GM19240 (cell line): Measurements from ENCODE around the gene ARHGAP33.
A peak's percentile ranks its signal among the peaks of the same experiment; 100 is the strongest.

Source experiments
- DNase-seq: peaks from one replicate; pipeline ENCODE4 v3.0.0; 2011; ENCODE audit warnings: low spot score; ENCODE audit not compliant: insufficient read length

The ARHGAP33 gene

GRCh38 chr19:35739275-35740107 lies 35.9 kb upstream of the ARHGAP33 start:
- no peak for DNase-seq

- peak; percentile 69 for DNase-seq
Measured at GRCh38 chr19:35740108-35740422, 35.3 kb upstream of the ARHGAP33 start.

DNA sequence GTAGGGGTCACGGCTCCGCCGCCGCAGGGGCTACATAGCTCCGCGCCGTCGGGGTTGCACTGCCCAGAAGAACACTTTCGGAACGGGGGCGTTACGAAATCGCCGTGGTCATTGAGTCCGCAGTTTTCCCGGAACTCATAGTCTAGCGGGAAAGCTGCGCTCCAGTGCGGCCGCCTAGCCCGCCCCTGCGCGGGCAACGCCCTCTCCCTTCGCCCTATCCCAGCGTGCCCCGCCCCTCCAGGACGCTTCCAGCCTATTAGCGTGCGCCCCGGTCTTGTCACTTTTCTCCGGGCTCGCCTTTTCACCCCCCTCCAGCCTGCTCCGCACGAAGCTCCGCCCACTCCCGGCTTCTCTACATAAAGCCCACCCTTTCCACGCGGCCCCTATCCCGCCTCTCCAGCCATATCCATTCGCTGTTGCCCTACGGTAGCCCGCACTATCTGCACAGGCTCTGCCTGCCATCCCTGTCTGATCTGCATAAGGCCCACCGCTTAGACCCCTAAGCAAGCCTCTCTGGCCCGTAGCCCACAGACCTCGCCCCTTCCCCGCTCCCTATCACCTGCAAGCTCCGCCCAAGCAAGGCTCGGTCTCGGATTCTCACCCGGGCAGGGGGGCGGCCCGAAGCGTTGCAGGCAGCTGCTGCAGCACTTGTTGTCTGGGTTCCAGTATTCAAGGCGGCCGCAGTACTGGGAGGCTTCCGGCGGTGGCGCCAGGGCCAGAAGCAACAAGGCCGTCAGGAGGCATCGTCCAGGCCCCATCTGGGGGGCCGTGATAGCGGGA lies 34.8 kb upstream of the ARHGAP33 start:
- peak; percentile 99 for DNase-seq

- DNase-seq, result no peak
Measured at GRCh38 chr19:35741203-35741515, 34.2 kb upstream of the ARHGAP33 start.

DNA sequence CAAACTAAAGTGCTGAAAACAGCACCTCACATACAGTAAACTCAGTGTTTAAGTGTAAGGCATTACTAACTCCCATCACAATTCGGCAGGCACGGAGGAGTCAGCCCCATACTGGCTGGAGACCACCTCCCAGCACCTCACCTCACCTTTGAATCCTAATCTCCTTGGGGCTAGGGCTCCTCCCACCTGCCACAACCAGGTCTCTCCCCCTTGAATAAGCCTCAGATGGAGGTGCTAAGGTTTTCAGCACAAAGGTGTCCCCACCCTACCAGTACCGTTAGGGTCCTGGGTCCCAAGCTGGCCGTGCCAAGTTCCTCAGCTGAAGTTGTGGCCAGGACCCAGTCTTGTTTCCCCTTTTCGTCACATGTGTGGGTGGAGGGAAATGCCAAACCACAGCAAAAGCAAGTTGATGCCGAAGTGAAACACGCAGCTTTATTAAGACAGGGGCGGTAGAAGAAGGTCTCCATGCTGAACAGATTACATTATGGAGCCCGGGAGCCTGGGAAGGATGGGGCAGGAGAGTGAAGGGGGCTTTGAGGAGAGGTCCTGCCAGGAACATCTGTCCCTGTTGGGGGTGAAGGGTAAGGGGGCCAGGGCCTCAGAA lies 33.1 kb upstream of the ARHGAP33 start, which contains the start of gene IGFLR1:
Gene IGFLR1, minus strand, starts transcription at position 332 of the 604 bp plus-strand sequence. CDS start 1,272 bp downstream, outside the sequence.
- no peak for DNase-seq

- DNase-seq, result no peak
Measured at GRCh38 chr19:35743640-35744429, 31.5 kb upstream of the ARHGAP33 start.

GRCh38 chr19:35744430-35745327 lies 30.7 kb upstream of the ARHGAP33 start:
- DNase-seq, result peak; percentile 49

DNA sequence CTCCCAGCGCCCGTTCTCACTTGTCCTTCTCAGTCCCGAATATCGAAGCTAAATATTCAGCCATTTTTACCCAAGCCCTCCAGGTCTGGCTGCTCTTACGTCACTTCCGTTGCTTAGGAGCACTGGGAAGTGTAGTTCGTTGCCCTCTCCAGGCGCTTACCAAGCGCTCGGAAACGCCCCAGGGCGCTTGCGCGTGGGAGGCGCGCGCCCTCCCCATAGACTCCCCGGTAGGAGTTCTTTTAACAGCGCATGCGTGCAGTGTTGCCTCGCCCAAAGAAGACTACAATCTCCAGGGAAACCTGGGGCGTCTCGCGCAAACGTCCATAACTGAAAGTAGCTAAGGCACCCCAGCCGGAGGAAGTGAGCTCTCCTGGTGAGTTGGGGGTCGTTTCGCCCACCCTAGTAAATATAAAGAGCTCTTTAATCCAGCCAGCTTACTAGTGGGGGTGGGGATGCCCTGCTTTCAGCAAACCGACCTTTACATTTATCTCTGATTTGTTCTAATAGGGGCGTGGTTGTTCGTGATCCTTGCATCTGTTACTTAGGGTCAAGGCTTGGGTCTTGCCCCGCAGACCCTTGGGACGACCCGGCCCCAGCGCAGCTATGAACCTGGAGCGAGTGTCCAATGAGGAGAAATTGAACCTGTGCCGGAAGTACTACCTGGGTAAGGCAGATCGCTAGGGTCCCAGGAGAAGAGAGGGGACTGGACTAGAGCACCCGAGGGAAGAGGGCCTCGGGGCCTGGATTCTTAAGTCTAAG lies 29.9 kb upstream of the ARHGAP33 start, which contains the start of the genes PSENEN and U2AF1L4:
Gene PSENEN, plus strand, starts transcription at position 324 of the 759 bp plus-strand sequence. Its CDS starts 280 bp downstream, at position 604.
Gene U2AF1L4, minus strand, starts transcription at position 91 of the 759 bp plus-strand sequence. Its CDS starts 27 bp downstream, at position 64.
- DNase-seq, result peak; percentile 75

GRCh38 chr19:35746087-35746462 lies 29.3 kb upstream of the ARHGAP33 start:
- DNase-seq, result no peak

DNA sequence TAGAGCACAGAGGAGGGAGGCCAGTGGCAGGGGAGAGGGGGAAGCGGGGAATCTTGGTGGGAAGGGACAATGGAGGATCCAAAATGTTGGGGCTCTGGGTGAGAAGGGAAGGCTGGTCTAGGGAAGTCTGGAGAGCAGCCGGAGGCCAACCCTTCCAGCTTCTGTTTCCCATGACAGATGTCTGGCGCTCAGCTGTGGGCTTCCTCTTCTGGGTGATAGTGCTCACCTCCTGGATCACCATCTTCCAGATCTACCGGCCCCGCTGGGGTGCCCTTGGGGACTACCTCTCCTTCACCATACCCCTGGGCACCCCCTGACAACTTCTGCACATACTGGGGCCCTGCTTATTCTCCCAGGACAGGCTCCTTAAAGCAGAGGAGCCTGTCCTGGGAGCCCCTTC lies 28.8 kb upstream of the ARHGAP33 start:
- DNase-seq, result no peak

DNA sequence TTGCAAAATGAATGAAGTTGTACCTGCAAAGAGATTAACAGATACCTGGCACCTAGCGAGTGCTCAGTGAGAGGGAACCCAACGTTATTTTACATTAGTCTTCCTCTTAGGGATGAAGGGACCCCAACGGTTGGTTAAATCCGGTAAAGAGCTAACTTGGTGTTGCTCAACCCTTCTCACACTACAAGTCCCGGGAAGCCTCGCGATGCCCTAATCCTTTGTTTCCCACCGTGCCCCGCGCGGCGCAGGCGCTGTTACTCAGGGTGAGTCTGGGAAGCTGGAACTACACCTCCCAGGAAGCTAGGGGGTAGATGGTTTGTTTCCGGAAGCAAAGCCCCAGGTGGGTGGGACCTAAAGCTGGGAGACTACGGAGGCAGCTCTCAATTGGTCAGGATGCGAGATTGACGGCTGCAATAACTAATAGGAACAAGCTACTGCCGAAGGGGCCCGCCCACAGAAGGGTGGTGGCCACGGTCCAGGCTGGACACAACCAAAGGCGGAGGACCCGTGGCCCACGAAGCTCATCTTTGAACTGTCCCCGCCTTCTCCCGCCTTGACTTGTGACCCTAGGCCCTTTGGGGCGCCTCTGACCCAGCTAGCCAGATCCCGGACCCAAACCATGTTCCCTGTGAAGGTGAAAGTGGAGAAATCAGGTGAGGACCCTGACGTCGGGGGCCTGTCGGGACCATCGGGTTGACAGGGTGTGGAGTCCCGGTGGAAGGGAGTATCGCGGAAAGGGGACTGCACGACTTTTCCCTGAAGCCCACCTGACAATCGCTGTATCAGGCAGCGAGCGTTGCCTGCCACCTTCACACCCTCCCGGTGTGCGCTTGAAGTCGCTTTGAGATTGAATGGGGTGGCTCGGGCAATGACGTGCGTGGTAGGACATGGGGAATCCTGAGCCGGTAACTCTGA lies 27.0 kb upstream of the ARHGAP33 start, which contains the start of gene LIN37:
Gene LIN37, plus strand, starts transcription at position 471 of the 915 bp plus-strand sequence. Its CDS starts 149 bp downstream, at position 620.
- peak; percentile 82 for DNase-seq

DNA sequence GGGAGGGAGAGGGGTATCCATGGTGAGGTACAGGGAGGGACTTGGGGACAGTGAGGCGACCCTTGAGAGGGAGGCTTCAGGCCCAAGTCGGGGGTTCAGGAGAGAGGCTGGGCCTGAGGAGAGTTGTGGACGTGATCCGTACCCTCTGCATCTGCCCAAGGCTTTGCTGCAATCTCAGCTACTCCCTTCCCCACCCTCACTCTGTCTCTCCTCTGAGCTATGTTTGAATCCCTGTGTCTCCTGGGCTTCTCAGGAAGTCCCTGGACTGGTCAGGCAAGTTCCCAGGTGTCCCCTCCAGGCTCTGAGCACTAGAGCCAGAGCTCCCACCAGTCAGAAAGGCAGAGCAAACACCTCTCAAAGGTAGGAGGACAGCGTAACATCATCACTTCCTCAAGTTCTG lies 25.2 kb upstream of the ARHGAP33 start:
- no peak for DNase-seq

DNA sequence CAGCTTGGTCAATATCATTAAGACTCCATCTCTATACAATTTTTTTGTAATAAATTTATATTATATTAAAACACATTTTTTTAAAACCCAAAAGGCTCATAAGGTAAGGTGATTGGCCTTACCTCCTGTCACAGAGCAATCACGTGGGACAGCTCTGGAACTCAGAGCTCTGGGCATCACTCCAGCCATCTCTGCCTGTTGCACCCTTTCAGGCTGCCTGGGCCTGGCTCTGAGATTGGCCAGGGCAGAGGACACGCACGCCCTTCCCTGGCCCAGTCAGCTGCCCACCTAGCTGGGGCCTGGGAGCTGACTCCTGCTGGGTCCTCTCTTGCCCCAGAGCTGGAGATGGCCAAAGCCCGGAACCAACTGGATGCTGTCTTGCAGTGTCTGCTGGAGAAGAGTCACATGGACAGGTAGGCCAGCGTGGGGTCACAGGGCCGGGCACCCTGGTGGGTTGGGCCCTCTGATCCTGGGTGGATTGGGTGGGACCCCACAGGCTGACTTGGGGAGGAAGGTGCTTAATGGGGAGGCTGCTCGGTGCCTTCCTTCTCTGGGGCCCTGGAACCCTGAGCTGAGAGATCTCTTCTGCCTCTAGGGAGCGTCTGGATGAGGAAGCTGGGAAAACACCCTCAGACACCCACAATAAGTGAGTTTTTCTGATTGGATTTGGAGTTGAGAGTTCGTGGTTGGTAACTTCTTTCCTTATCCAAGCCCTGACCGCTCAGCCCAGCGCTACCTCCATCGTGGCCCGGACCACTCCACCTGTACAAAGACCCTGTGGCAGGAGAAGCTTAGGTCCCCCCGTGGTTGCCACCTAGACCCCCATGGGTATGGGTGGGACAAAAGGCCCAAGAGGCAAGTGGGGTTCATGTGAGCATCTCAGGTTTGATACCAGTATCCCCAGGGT lies 23.3 kb upstream of the ARHGAP33 start:
- DNase-seq, result no peak

- no peak for DNase-seq
Measured at GRCh38 chr19:35752746-35753350, 22.5 kb upstream of the ARHGAP33 start.

DNA sequence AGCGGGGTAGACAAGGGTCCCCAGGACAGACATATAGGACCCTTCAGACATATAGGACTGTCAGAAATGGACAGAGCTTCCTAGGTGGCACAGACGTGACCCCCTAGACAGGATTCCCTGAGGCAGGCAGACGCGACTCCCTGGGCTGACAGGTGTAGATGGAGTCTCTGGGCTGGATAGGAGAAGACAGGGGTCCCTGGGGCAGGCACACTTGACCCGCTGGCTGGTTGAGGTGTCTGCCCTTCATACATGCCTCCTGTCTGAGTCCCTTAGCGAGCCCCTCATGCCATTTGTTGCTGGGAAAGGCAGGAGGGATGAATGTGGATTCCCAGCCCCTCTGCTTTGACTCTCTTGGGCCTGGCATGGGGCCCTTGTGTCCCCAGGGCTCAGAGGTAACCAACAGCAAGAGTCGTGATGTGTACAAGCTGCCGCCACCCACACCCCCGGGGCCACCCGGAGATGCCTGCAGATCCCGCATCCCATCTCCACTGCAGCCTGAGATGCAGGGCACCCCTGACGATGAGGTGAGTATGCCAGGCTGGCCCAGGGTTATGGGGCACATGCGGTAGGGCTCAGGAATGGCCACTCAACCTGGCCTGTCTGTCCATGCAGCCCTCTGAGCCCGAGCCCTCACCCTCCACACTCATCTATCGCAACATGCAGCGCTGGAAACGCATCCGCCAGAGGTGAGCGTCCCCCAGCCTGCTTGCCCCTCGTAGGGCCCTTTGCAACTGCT lies 21.6 kb upstream of the ARHGAP33 start:
- DNase-seq, result no peak
